Lung (tissue), 12 donors: Measurements from ENCODE around the gene TMSB10. TPM values are rescaled to one million over a fixed set of nuclear protein-coding genes. Genes with fewer than 3 reads are reported as not detected.

Experiments used
- ATAC-seq: fragments of 200-7000 bp; cut with Tn5 transposase; one replicate; pipeline ENCODE4 v1.9.1; 2020; ENCODE audit warnings: moderate number of reproducible peaks; ENCODE audit not compliant: insufficient read depth, low FRiP score
- DNase-seq, 3 donors: peaks; one replicate each; pipeline ENCODE4 v3.0.0-alpha.2; 2013 to 2017
- H3K27ac ChIP-seq, 2 donors: one replicate each; pipeline ENCODE4 v1.5.1; 2013; ENCODE audit warnings: mild to moderate bottlenecking in 2 of 2, moderate library complexity in 2 of 2, control low read depth in 1 of 2, inconsistent platforms in 1 of 2, low read depth in 1 of 2, low read length in 1 of 2
- H3K27me3 ChIP-seq, 3 donors: one replicate each; pipeline ENCODE4 v1.5.1; 2013; ENCODE audit warnings: low read length in 2 of 3; ENCODE audit not compliant: control insufficient read depth in 3 of 3, insufficient read depth in 3 of 3
- H3K36me3 ChIP-seq, 4 donors: one replicate each; pipeline ENCODE4 v1.5.1; 2013; ENCODE audit warnings: low read length in 4 of 4, mild to moderate bottlenecking in 1 of 4, moderate library complexity in 1 of 4; ENCODE audit not compliant: control insufficient read depth in 4 of 4, insufficient read depth in 4 of 4
- H3K4me1 ChIP-seq, 5 donors: one replicate each; pipeline ENCODE4 v1.5.1; 2013; ENCODE audit warnings: low read length in 5 of 5, mild to moderate bottlenecking in 2 of 5, moderate library complexity in 1 of 5; ENCODE audit not compliant: control insufficient read depth in 5 of 5, insufficient read depth in 5 of 5
- H3K4me3 ChIP-seq: one replicate; pipeline ENCODE4 v1.5.1; 2013; ENCODE audit warnings: mild to moderate bottlenecking, control low read depth, moderate library complexity
- H3K9ac ChIP-seq, 2 donors: one replicate each; pipeline ENCODE4 v1.5.1; 2013; ENCODE audit warnings: low read length in 2 of 2, control low read depth in 1 of 2; ENCODE audit not compliant: insufficient read depth in 1 of 2
- H3K9me3 ChIP-seq, 4 donors: one replicate each; pipeline ENCODE4 v1.5.1; 2013; ENCODE audit warnings: low read length in 3 of 4, mild to moderate bottlenecking in 1 of 4, moderate library complexity in 1 of 4; ENCODE audit not compliant: control insufficient read depth in 4 of 4, insufficient read depth in 3 of 4
- CTCF ChIP-seq: IDR thresholded peaks from 2 replicates; pipeline ENCODE4 v1.5.1; 2012; ENCODE audit warnings: mild to moderate bottlenecking; ENCODE audit errors: control extremely low read depth, extremely low read depth
- WGBS, 2 donors: extraction: QIAGEN DNeasy Blood & Tissue Kit; methylation state at CpG; one replicate each; pipeline ENCODE4 v1.1.7; 2013; 5-methylcytosine and 5-hydroxymethylcytosine counted together
- polyA plus RNA-seq, 2 donors: library from polyadenylated mRNA; stranded (reverse); fragments of 200-250 nt; gene quantifications; one replicate each; pipeline ENCODE4 v1.2.1, GENCODE V29; 2013
- total RNA-seq, 2 donors: library from RNA; depleted of rRNA in 1 of 2; stranded (reverse); fragments of >200 nt in 1 of 2; gene quantifications; one replicate each; pipeline ENCODE4 v1.2.1, GENCODE V29; 2014 to 2021
- donor health status: control.
- donor health status: control.
- donor health status: Bipolar disorder and iron deficiency.
- donor health status: healthy.
- donor health status: DM: yes; HTN: yes; CAD: no.

Gene TMSB10
- total and polyA plus RNA-seq, 4 donors = 1,849 to 6,202 (median 2,498) TPM

GRCh38 chr2:84953535-84953934 is 48.1 kb downstream of the TMSB10 start:
- Histone ChIP-seq H3K27me3 (no peaks in the 10 kb centered on the region), H3K27ac (no peak overlapping the region)

GRCh38 chr2:84954329-84954728 is 48.9 kb downstream of the TMSB10 start:
- no peak for TF ChIP-seq CTCF
- H3K27me3 ChIP-seq = no peaks in the 10 kb centered on the region
- H3K4me1 ChIP-seq = peaks cover 0 to 8% (median 0%) of the 10 kb centered on the region in 5 donors
- no peak for DNase-seq
- ATAC-seq = no peak
- no peak overlapping the region for H3K4me3 ChIP-seq
- 93 to 95% methylated on average over 6 of the region's 6 CpGs for WGBS, 2 donors
- no peak overlapping the region for H3K27ac ChIP-seq
- no peak overlapping the region for H3K9ac ChIP-seq
- H3K36me3 ChIP-seq = no peaks in the 10 kb centered on the region
- H3K9me3 ChIP-seq = no peaks in the 10 kb centered on the region

More at GRCh38 chr2:84953535-84953934, 48.1 kb downstream of the TMSB10 start:
- no peaks in the 10 kb centered on the region for H3K9me3 ChIP-seq
- no peaks in the 10 kb centered on the region for H3K36me3 ChIP-seq
- no peak overlapping the region for H3K4me3 ChIP-seq
- no peak for DNase-seq
- no peak for ATAC-seq
- TF ChIP-seq CTCF = no peak
- peaks cover 0 to 8% (median 0%) of the 10 kb centered on the region in 5 donors for H3K4me1 ChIP-seq
- H3K9ac ChIP-seq = no peak overlapping the region
- 89 to 92% methylated on average over 3 of the region's 3 CpGs for WGBS, 2 donors

Other genes starting within 250 kb of the TMSB10 start
- 1 to 10 TPM; 1.9 to 3.1 TPM for gene TRABD2A, start 24.6 kb upstream of the TMSB10 start, total RNA-seq
- 1 to 10 TPM; 2.1 to 2.6 TPM for gene TRABD2A, start 24.6 kb upstream of the TMSB10 start, polyA plus RNA-seq
- 10 to 100 TPM; 50.5 to 71.0 TPM for gene KCMF1, start 65.5 kb downstream of the TMSB10 start, total RNA-seq
- 10 to 100 TPM; 15.8 to 44.4 TPM for gene KCMF1, start 65.5 kb downstream of the TMSB10 start, polyA plus RNA-seq
- gene TCF7L1, start 227.7 kb downstream of the TMSB10 start, total RNA-seq = 10 to 100 TPM; 14.7 to 21.5 TPM
- gene TCF7L1, start 227.7 kb downstream of the TMSB10 start, polyA plus RNA-seq = 10 to 100 TPM; 12.3 to 12.9 TPM